Heart left ventricle (tissue), 16 donors: ENCODE results near the gene VGLL2. TPM values are rescaled to one million over a fixed set of nuclear protein-coding genes. Genes with fewer than 3 reads are reported as not detected.

ENCODE experiments used
- ATAC-seq, 4 donors: fragments of 200-7000 bp; cut with Tn5 transposase; one replicate each; pipeline ENCODE4 v1.9.1; 2020 to 2022; ENCODE audit warnings: moderate library complexity in 4 of 4, mild to moderate bottlenecking in 3 of 4, moderate number of reproducible peaks in 1 of 4
- DNase-seq, 5 donors: peaks; one replicate each; pipeline ENCODE4 v3.0.0-alpha.2; 2020
- H3K27ac ChIP-seq, 12 donors: fragments of 200-600 bp; sonication (generic) in 4 of 12; one replicate each; pipeline versions ENCODE4 v1.5.0 to v1.8.0; 2016 to 2022; ENCODE audit warnings: mild to moderate bottlenecking in 2 of 12
- H3K27me3 ChIP-seq, 9 donors: fragments of 200-600 bp; sonication (generic) in 2 of 9; one replicate each; pipeline versions ENCODE4 v1.5.1 to v1.8.0; 2016 to 2022; ENCODE audit warnings: mild to moderate bottlenecking in 3 of 9
- H3K36me3 ChIP-seq, 9 donors: fragments of 200-600 bp; sonication (generic) in 2 of 9; one replicate each; pipeline versions ENCODE4 v1.5.0 to v1.8.0; 2018 to 2022; ENCODE audit warnings: mild to moderate bottlenecking in 2 of 9
- H3K4me1 ChIP-seq, 12 donors: fragments of 200-600 bp; sonication (generic) in 4 of 12; one replicate each; pipeline versions ENCODE4 v1.5.0 to v1.8.0; 2016 to 2022; ENCODE audit warnings: mild to moderate bottlenecking in 3 of 12
- H3K4me3 ChIP-seq, 12 donors: fragments of 200-600 bp; sonication (generic) in 4 of 12; one replicate each; pipeline versions ENCODE4 v1.5.0 to v1.8.0; 2017 to 2022; ENCODE audit warnings: mild to moderate bottlenecking in 9 of 12, moderate library complexity in 4 of 12
- H3K9me3 ChIP-seq, 12 donors: fragments of 200-600 bp; sonication (generic) in 4 of 12; one replicate each; pipeline versions ENCODE4 v1.5.0 to v1.8.0; 2016 to 2022; ENCODE audit warnings: mild to moderate bottlenecking in 1 of 12
- CTCF ChIP-seq, 12 donors: fragments of 200-600 bp; sonication (generic) in 4 of 12; IDR thresholded peaks; one replicate each; pipeline versions ENCODE4 v1.5.0 to v1.8.0; 2018 to 2022; ENCODE audit warnings: antibody characterized with exemption in 12 of 12, mild to moderate bottlenecking in 5 of 12
- POLR2A ChIP-seq, 2 donors: fragments of 450-650 bp; IDR thresholded peaks; one replicate each; pipeline ENCODE4 v1.6.1; 2017; ENCODE audit warnings: antibody characterized with exemption in 2 of 2, mild to moderate bottlenecking in 2 of 2, moderate library complexity in 2 of 2
- WGBS, 4 donors: extraction: QIAGEN DNeasy Blood & Tissue Kit in 2 of 4; methylation state at CpG; one replicate each; pipeline versions ENCODE4 v1.1.5 to v1.1.7; 2013 to 2018; 5-methylcytosine and 5-hydroxymethylcytosine counted together
- intact Hi-C, 10 donors: fragments of 100-400 bp; cut with DNase I; formaldehyde crosslinking; loops; one replicate each; pipeline versions ENCODE4 v1.11.1 to v1.14.2; 2022
- polyA plus RNA-seq, 2 donors: library from polyadenylated mRNA; stranded (reverse); fragments of 200-250 nt; gene quantifications; one replicate each; pipeline ENCODE4 v1.2.3, GENCODE V29; 2013
- total RNA-seq, 9 donors: library from RNA; depleted of rRNA in 2 of 9; stranded (reverse); fragments of >200 nt in 2 of 9; fragmentation: NEBNext Ultra II Directional in 3 of 9; extraction: Animal tissue kit (Norgen Biotek cat#: 25700) in 3 of 9; gene quantifications; one replicate each; pipeline versions ENCODE4 v1.1.0 to v1.2.4, GENCODE V29; 2016 to 2023
- donor health status: ischemic (EF 13 %, LVEDD 7.1; RV severe dilation, severe dysfunction).
- donor health status: healthy with polysubstance abuse.
- donor health status: DM: no; HTN: yes; CAD: no.
- donor health status: DM: no; HTN: no; CAD: no.
- donor health status: ischemic (EF 25% LVEDD 6.9; RV normal size, moderate dysfunction).
- donor health status: ischemic (EF 25% LVEDD 5.7; RV mildly dilated, moderate dysfunction).
- donor health status: healthy.
- donor health status: DM: yes; HTN: yes; CAD: no.
- donor health status: ischemic (EF 35%, LVEDD 5.7; RV mildly dilated, moderate dysfunction).
- donor health status: nonischemic (EF 11% LVEDD 7.7; RV severe dilation, severe dysfunction).
- donor health status: DM: yes; HTN: yes; CAD: no.
- donor health status: PGD.
- donor health status: ischemic (EF 29% LVEDD 5.4; RV normal size, mild dysfunction).
- donor health status: nonischemic (EF 23%, LVEDD 6.1; RV moderate dilation, normal function).

VGLL2 gene
- total and polyA plus RNA-seq, 11 donors, result 0.20 to 29.3 (median 0.52) TPM; not detected in 4

GRCh38 chr6:117227245-117227962 lies 38.0 kb upstream of the VGLL2 start:
- DNase-seq (no peak), ATAC-seq (no peak)
- 62 to 80% (median 74%) methylated on average over 3 of the region's 3 CpGs for WGBS, 4 donors
- H3K36me3 ChIP-seq, result no peaks in the 10 kb centered on the region
- H3K4me3 ChIP-seq, result no peak overlapping the region
- H3K27me3 ChIP-seq, result no peaks in the 10 kb centered on the region
- H3K4me1 ChIP-seq, result no peaks in the 10 kb centered on the region
- intact Hi-C loops, result no loop called here
- no peak for TF ChIP-seq POLR2A (IDR thresholded peaks at IDR 0.05)
- TF ChIP-seq CTCF (IDR thresholded peaks at IDR 0.05), result no peak
- H3K9me3 ChIP-seq, result peaks cover 0 to 5% (median 0%) of the 10 kb centered on the region in 12 donors
- no peak overlapping the region for H3K27ac ChIP-seq

GRCh38 chr6:117228202-117228601 lies 37.2 kb upstream of the VGLL2 start:
- Histone ChIP-seq H3K4me1 (no peaks in the 10 kb centered on the region), H3K27me3 (no peaks in the 10 kb centered on the region), H3K9me3 (peaks cover 0 to 5% (median 0%) of the 10 kb centered on the region in 12 donors), H3K4me3 (no peak overlapping the region), H3K27ac (no peak overlapping the region), H3K36me3 (no peaks in the 10 kb centered on the region)
- 38 to 61% (median 52%) methylated on average over 1 of the region's 1 CpG for WGBS, 4 donors
- DNase-seq, result peak in 1 of 5 donors; percentile 40
- intact Hi-C loops, result no loop called here
- no peak for TF ChIP-seq POLR2A (IDR thresholded peaks at IDR 0.05)
- TF ChIP-seq CTCF (IDR thresholded peaks at IDR 0.05), result no peak
- peak in 1 of 4 donors; percentile 67 for ATAC-seq

GRCh38 chr6:117229870-117230269 lies 35.5 kb upstream of the VGLL2 start:
- Histone ChIP-seq H3K4me1 (no peaks in the 10 kb centered on the region), H3K4me3 (no peak overlapping the region), H3K27ac (no peak overlapping the region), H3K27me3 (no peaks in the 10 kb centered on the region), H3K36me3 (no peaks in the 10 kb centered on the region), H3K9me3 (peaks cover 0 to 5% (median 0%) of the 10 kb centered on the region in 12 donors)
- intact Hi-C loops, result no loop called here
- no peak for DNase-seq
- whole genome bisulfite sequencing, 4 donors, result 63 to 84% (median 72%) methylated on average over 1 of the region's 1 CpG
- no peak for TF ChIP-seq POLR2A (IDR thresholded peaks at IDR 0.05)
- no peak for TF ChIP-seq CTCF (IDR thresholded peaks at IDR 0.05)
- ATAC-seq, result no peak

GRCh38 chr6:117231466-117231865 lies 33.9 kb upstream of the VGLL2 start:
- DNase-seq (no peak), ATAC-seq (no peak)
- H3K9me3 ChIP-seq, result peaks cover 0 to 5% (median 0%) of the 10 kb centered on the region in 12 donors
- H3K27ac ChIP-seq, result no peak overlapping the region
- no peaks in the 10 kb centered on the region for H3K4me1 ChIP-seq
- 69 to 73% (median 72%) methylated on average over 2 of the region's 2 CpGs for WGBS, 4 donors
- no peak for TF ChIP-seq POLR2A (IDR thresholded peaks at IDR 0.05)
- no peak for TF ChIP-seq CTCF (IDR thresholded peaks at IDR 0.05)
- H3K27me3 ChIP-seq, result no peaks in the 10 kb centered on the region
- intact Hi-C loops, result no loop called here
- no peaks in the 10 kb centered on the region for H3K36me3 ChIP-seq
- no peak overlapping the region for H3K4me3 ChIP-seq
